ENCODE results near the gene LRRN1. TPM values are rescaled to one million over a fixed set of nuclear protein-coding genes. Genes with fewer than 3 reads are reported as not detected.

The LRRN1 gene
- total RNA-seq, 2 experiments from 2014 or later: 1.2 to 1.4 TPM

DNA sequence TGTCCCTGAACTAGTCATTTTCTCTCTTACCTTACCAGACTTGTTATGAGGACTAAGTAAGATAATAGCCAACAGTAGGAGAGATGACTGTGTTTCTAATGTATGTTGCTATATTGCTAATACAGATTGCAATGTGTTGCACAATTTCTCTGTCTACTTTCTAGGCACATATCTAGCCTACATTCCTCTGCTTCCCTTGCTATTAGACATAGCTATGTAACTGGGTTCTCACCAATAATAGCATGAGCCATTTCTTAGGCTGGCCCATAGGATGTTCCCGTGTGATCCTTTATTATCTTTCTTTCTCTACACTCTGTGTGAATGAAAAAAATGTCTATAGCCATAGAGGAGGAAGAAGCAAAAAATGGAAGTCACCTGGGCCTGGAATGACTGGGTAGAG is 6.8 kb upstream of the LRRN1 start:
- ATAC-seq (ENCODE audit: low read depth) (no peak), DNase-seq (no peak)
- no peaks in the 10 kb centered on the region for H3K27me3 Mint-ChIP-seq
- no peaks in the 10 kb centered on the region for H3K4me1 Mint-ChIP-seq
- no peaks in the 10 kb centered on the region for H3K36me3 Mint-ChIP-seq
- H3K4me3 Mint-ChIP-seq: no peak overlapping the region
- peaks cover 1% of the 10 kb centered on the region for H3K9me3 Mint-ChIP-seq
- POLR2A ChIA-PET: no interaction called here
- no peak overlapping the region for H3K27ac Mint-ChIP-seq

DNA sequence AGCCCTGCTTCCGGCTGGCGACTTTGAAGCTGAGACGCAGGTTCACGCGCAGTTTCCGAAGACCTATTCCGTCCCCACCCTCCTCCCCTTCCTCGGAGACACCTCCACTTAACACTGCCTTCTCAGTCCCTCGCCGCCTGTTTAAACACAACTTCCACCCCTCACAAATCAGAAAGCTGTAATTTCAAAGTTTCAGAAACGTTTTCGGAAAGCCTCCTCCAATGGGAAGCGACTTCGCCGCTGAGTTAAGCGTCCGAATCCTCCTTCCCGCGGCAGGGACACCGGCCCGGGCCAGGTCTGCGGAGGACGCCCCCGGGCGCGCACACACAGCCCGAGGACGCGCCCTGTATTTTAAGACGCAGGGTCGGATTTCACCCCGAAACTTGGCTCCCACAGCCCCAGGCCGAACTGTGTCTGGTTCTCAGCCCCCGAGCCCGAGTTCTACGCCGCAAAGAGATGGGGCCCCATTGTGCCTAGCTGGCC is 559 bp upstream of the LRRN1 start:
- peak overlapping the region; percentile 93 for H3K27ac Mint-ChIP-seq
- POLR2A ChIA-PET: no interaction called here
- peak overlapping the region; percentile 91 for H3K4me3 Mint-ChIP-seq
- peaks cover 22% of the 10 kb centered on the region for H3K27me3 Mint-ChIP-seq
- H3K4me1 Mint-ChIP-seq: peaks cover 11% of the 10 kb centered on the region
- H3K9me3 Mint-ChIP-seq: no peaks in the 10 kb centered on the region
- ATAC-seq (ENCODE audit: low read depth) (peak; percentile 72), DNase-seq (peak; percentile 67)
- H3K36me3 Mint-ChIP-seq: no peaks in the 10 kb centered on the region

DNA sequence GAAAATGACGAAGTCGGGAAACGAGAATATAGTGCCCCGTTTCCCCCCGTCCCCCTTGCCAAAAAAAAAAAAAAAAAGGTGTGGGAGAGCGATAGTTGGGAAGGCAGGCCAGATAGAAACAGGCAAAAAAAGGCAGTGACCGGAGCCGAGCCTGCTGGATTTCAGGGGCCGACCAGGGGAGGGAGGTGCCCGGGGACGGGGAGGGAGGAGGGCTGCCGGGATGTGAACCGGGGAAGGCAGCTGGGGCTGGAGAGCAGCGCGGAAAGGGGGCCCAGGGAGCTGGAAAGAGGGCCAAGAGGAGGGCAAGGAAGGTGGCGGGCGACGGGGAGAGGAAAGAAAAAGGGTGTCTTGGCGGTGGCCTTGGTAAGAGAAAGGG is 837 bp downstream of the LRRN1 start:
- no peak overlapping the region for H3K27ac Mint-ChIP-seq
- no peak for ATAC-seq (ENCODE audit: low read depth)
- H3K27me3 Mint-ChIP-seq: peaks cover 22% of the 10 kb centered on the region
- H3K9me3 Mint-ChIP-seq: no peaks in the 10 kb centered on the region
- peak; percentile 37 for DNase-seq
- H3K4me1 Mint-ChIP-seq: peaks cover 11% of the 10 kb centered on the region
- POLR2A ChIA-PET: interaction anchor here (0.7 kb wide), 2 partner anchors 1422 to 1685 kb away, joined by 3 read pairs; no protein-coding TSS in a partner anchor
- H3K36me3 Mint-ChIP-seq: no peaks in the 10 kb centered on the region
- peak overlapping the region; percentile 89 for H3K4me3 Mint-ChIP-seq

DNA sequence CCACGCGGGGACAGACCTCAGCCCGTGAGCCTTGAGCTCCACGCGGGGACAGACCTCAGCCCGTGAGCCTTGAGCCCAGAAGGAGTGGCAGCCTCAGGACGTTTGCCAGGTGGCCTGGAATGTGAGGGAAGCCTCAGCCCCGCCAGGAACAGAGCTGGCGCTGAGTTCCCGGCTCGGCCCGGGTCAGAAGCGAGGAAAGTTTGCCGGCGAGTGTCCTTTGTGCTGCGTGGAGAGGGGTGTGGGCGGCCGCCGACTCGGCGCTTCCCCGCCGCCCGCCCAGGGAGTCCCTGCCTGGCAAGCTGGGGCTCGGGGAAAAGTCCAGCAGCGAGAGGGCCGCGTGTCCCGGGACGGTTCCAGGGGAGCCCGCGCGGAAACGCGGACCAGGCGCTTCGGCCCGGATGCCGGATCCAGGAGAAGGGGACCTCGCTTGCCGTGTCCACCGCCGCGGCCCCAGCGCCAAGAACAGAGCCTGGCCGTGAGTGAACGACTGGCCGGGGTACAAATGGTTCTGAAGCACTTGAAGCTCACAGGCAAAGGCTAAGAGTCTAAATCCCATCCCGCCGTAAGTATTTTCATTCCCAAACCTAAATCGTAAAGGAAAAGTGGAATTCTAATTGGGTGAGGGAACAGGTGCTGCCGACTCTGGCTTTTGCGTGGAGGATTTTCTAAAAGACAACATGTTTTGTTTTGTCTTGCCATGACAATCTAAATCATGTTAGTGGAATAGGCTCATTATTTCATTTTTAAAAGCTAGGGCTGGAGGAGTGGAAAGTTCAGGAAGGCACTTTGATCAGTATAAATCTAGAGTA is 1.7 kb downstream of the LRRN1 start:
- Mint-ChIP-seq H3K4me1 (peaks cover 11% of the 10 kb centered on the region), H3K27me3 (peaks cover 22% of the 10 kb centered on the region), H3K4me3 (peak overlapping the region; percentile 11), H3K27ac (no peak overlapping the region), H3K36me3 (no peaks in the 10 kb centered on the region), H3K9me3 (no peaks in the 10 kb centered on the region)
- POLR2A ChIA-PET: interaction anchor here (0.7 kb wide), 2 partner anchors 1421 to 1684 kb away, joined by 3 read pairs; no protein-coding TSS in a partner anchor
- DNase-seq (peak; percentile 32), ATAC-seq (ENCODE audit: low read depth) (no peak)

DNA sequence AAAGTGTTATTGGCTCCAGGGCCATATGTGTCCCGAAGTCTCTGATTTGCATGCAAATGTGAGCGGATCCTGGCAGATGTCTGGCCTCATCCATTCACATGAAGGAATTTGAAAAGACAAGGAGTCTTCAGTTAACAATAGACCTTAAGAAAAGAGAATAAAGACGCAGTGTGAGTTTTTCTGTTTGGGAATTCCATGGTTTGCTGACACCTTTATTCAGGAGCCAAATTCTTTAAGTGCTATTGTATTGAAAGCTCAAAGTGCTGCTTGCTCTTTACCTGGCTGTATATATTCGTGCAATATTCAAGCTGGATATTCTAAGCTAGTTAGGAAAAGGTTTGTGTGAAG is 2.2 kb downstream of the LRRN1 start:
- peak overlapping the region; percentile 11 for H3K4me3 Mint-ChIP-seq
- ATAC-seq (ENCODE audit: low read depth): no peak
- POLR2A ChIA-PET: no interaction called here

DNA sequence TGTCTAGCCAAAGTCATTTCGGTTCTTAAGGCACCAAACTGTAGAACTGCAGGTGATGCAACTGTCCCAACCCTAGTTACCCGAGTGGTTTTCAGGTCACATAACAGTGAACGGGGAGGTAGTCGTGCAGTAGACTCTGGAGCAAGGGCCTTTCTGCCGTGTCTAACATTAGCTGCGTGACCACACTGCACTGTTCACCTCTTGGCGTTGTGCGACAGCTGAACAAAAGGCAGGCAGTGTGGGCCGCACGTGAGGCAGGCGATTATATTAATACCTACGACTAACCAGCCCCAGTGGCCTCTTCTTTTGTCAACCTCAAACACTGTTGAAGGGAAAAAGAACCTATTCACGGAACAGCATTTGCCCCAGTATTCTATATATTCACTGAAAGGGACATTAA is 2.8 kb downstream of the LRRN1 start:
- POLR2A ChIA-PET: no interaction called here
- H3K9me3 Mint-ChIP-seq: no peaks in the 10 kb centered on the region
- ATAC-seq (ENCODE audit: low read depth): no peak
- no peak for DNase-seq
- H3K27me3 Mint-ChIP-seq: peaks cover 22% of the 10 kb centered on the region
- no peak overlapping the region for H3K4me3 Mint-ChIP-seq
- H3K4me1 Mint-ChIP-seq: peaks cover 11% of the 10 kb centered on the region
- no peak overlapping the region for H3K27ac Mint-ChIP-seq
- no peaks in the 10 kb centered on the region for H3K36me3 Mint-ChIP-seq

More for the DNA sequence above, 2.2 kb downstream of the LRRN1 start:
- H3K27ac Mint-ChIP-seq: no peak overlapping the region
- peaks cover 11% of the 10 kb centered on the region for H3K4me1 Mint-ChIP-seq
- peaks cover 22% of the 10 kb centered on the region for H3K27me3 Mint-ChIP-seq
- H3K36me3 Mint-ChIP-seq: no peaks in the 10 kb centered on the region
- no peaks in the 10 kb centered on the region for H3K9me3 Mint-ChIP-seq
- no peak for DNase-seq

DNA sequence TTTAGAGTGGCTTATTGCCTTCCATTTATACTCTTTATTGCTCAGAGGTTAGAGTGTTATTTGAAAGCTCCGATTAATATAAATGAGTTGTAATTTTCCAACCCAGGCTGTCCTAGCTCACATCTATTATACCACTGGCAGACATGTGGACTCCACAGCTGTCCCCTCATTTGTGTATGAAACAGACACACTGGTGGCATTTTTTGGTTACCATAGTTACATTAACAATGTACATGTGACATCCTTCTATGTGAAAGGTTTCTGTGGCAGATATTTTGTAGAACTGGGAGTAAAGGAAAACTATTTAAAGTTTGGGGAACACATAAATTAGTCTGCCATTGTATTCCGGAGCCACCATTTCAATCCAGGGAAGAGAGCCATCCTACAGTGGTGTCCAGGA is 5.3 kb downstream of the LRRN1 start:
- POLR2A ChIA-PET: no interaction called here
- ATAC-seq (ENCODE audit: low read depth) (no peak), DNase-seq (no peak)
- Mint-ChIP-seq H3K27ac (no peak overlapping the region), H3K9me3 (no peaks in the 10 kb centered on the region), H3K4me3 (no peak overlapping the region), H3K36me3 (no peaks in the 10 kb centered on the region), H3K27me3 (peaks cover 22% of the 10 kb centered on the region), H3K4me1 (peaks cover 2% of the 10 kb centered on the region)

DNA sequence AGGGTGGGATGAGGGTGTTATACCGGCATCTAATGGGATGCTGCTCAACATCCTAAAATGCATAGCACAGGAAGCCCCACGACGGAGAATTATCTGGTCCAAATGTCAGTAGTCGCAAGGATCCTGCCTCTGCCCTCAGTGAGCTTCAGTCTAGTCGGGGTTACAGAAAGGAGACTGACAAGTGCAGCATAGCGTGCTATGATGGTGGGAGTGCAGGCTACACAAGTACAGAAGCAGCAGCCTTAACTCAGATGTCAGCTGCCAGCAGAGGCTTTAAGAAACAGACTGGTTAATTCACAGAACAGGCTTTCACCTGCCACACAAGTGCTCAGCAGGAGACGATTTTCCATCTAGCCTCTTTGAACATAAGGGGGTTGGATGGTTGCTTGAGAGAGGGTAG is 6.9 kb downstream of the LRRN1 start:
- H3K4me3 Mint-ChIP-seq: no peak overlapping the region
- no peaks in the 10 kb centered on the region for H3K36me3 Mint-ChIP-seq
- no peaks in the 10 kb centered on the region for H3K4me1 Mint-ChIP-seq
- H3K9me3 Mint-ChIP-seq: no peaks in the 10 kb centered on the region
- POLR2A ChIA-PET: no interaction called here
- H3K27me3 Mint-ChIP-seq: peaks cover 12% of the 10 kb centered on the region
- H3K27ac Mint-ChIP-seq: no peak overlapping the region
- ATAC-seq (ENCODE audit: low read depth): no peak
- DNase-seq: no peak

DNA sequence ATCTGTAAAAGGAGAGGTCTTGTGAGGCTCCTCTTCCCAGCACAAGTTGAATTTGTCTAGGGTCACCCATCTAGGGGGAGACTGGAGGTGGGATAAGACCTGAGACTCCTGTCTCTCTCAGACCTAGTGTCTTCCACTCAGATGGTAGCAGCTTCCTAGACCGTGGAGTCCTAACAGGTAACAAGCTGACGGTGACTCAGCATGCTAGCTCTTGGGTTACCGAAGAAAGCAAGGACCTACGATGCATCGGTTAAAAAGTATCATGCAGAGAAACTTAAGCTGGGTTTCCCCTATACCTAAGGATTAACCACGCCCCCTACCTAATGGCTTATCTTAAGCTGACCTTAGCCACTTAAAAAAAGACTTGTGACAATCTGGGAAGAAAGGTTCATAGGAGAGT is 7.6 kb downstream of the LRRN1 start:
- ATAC-seq (ENCODE audit: low read depth) (no peak), DNase-seq (no peak)
- H3K36me3 Mint-ChIP-seq: no peaks in the 10 kb centered on the region
- no peak overlapping the region for H3K4me3 Mint-ChIP-seq
- POLR2A ChIA-PET: no interaction called here
- H3K27me3 Mint-ChIP-seq: peaks cover 4% of the 10 kb centered on the region
- no peaks in the 10 kb centered on the region for H3K9me3 Mint-ChIP-seq
- no peak overlapping the region for H3K27ac Mint-ChIP-seq
- H3K4me1 Mint-ChIP-seq: no peaks in the 10 kb centered on the region

DNA sequence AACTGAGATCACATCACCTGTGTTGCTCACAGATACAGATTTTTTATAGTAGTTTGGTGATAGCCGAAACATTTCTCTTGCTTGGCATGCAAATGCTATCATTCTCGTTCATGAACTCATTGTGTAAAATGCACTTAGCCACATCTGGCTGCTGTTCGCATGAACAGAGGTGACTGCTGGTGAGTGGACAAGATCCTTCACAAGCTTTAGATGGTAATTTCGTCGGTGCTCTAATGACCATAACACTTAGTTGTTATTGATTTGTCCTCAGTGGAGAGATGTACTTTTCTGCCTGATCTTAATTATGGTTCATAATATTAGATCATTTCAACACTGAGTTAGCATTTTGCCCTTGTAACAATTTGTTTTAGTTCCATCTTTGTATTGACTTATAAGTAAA is 13.8 kb downstream of the LRRN1 start:
- ATAC-seq (ENCODE audit: low read depth): no peak
- POLR2A ChIA-PET: no interaction called here
- H3K9me3 Mint-ChIP-seq: no peaks in the 10 kb centered on the region
- H3K27ac Mint-ChIP-seq: no peak overlapping the region
- H3K4me1 Mint-ChIP-seq: no peaks in the 10 kb centered on the region
- H3K4me3 Mint-ChIP-seq: no peak overlapping the region
- no peak for DNase-seq
- no peaks in the 10 kb centered on the region for H3K36me3 Mint-ChIP-seq
- H3K27me3 Mint-ChIP-seq: no peaks in the 10 kb centered on the region

DNA sequence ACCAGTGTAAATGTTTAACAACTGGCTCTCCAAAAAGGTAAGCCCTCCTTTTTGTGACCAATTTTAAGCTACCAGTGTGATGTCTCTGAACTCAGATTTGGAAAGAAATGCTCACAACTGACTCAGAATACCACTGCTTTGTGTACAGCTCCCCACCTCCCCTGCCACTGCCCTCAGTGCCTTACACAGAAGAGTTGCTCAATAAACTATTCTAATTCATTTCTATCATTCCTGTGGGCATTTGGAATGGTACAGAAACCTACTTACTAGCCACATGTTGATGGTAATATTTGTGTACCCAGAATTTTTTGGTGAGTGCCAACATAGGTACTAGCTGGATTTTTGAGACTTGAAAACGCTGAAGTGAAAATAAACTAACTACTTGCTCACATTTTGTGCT is 16.0 kb downstream of the LRRN1 start:
- Mint-ChIP-seq H3K4me3 (no peak overlapping the region), H3K9me3 (no peaks in the 10 kb centered on the region), H3K27ac (no peak overlapping the region), H3K4me1 (no peaks in the 10 kb centered on the region), H3K36me3 (no peaks in the 10 kb centered on the region), H3K27me3 (no peaks in the 10 kb centered on the region)
- ATAC-seq (ENCODE audit: low read depth) (no peak), DNase-seq (no peak)
- POLR2A ChIA-PET: no interaction called here

DNA sequence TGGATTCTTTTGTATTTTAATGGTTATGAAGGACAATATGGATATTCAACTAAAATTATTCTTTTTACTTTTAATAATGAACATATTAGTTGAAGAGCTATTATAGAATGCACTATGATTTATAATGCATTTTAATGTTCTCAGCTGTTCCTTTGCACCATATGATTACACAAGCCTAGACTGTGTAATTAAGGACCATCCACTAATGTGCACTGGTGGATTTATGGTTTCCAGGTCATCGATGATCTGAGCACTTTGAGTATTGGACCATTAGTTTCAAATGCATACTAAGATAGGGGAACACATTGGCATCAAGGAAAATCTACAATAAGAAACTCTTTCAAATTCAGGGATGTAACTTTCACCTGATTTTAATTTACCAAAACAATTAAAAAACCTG is 16.8 kb downstream of the LRRN1 start:
- Mint-ChIP-seq H3K4me3 (no peak overlapping the region), H3K36me3 (no peaks in the 10 kb centered on the region), H3K4me1 (no peaks in the 10 kb centered on the region), H3K27ac (no peak overlapping the region), H3K27me3 (no peaks in the 10 kb centered on the region), H3K9me3 (no peaks in the 10 kb centered on the region)
- POLR2A ChIA-PET: no interaction called here
- ATAC-seq (ENCODE audit: low read depth) (no peak), DNase-seq (no peak)

DNA sequence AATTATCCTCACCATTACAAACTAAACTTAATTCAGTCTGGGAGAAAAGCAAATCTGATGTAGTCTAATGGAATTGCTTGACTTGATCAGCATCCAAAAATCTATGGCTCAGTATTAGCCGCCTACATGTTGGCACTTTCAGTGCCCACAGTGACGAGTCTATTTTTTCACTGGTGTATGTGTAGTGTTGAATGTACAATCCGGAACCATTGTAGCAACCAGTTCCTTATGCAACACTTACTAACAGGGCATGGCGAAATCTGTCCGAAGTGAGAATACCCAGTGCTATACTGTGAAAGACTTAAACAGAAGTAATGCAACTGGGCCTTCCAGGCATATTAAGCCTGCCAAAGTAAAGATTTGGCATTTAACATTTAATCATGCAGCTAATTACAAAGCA is 18.6 kb downstream of the LRRN1 start:
- Mint-ChIP-seq H3K4me1 (no peaks in the 10 kb centered on the region), H3K27ac (no peak overlapping the region)
- no peak for ATAC-seq (ENCODE audit: low read depth)

DNA sequence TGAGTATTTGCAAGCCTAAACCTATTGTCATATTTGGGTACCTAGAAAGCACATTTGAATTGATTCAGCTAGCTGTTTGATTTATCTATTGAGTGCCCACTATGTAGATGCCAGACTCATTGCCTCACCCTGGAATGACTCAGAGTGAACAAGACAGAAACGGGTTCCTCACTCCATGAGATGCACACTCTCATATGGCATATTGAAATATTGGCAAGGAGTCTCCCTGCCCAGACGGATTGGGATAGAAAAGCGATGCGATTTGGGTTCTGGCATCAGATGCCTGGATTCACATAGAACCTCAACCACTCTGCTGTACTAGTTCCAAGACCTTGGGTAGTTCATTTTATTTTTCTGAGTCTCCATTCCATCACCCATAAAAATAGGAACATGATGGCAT is 22.5 kb downstream of the LRRN1 start:
- no peaks in the 10 kb centered on the region for H3K9me3 Mint-ChIP-seq

More for the DNA sequence above, 18.6 kb downstream of the LRRN1 start:
- no peaks in the 10 kb centered on the region for H3K9me3 Mint-ChIP-seq
- POLR2A ChIA-PET: no interaction called here
- no peaks in the 10 kb centered on the region for H3K36me3 Mint-ChIP-seq
- no peak for DNase-seq
- no peak overlapping the region for H3K4me3 Mint-ChIP-seq
- H3K27me3 Mint-ChIP-seq: no peaks in the 10 kb centered on the region

More for the DNA sequence above, 22.5 kb downstream of the LRRN1 start:
- no peaks in the 10 kb centered on the region for H3K4me1 Mint-ChIP-seq
- DNase-seq (no peak), ATAC-seq (ENCODE audit: low read depth) (no peak)
- POLR2A ChIA-PET: no interaction called here
- no peak overlapping the region for H3K4me3 Mint-ChIP-seq
- H3K36me3 Mint-ChIP-seq: peaks cover 1% of the 10 kb centered on the region
- no peaks in the 10 kb centered on the region for H3K27me3 Mint-ChIP-seq
- no peak overlapping the region for H3K27ac Mint-ChIP-seq
